A549 (cell line): ENCODE measurements around the gene GZMM. TPM values are rescaled to one million over a fixed set of nuclear protein-coding genes. Genes with fewer than 3 reads are reported as not detected.
A peak's percentile ranks its signal among the peaks of the same experiment; 100 is the strongest.

Experiments
- ATAC-seq, 2 experiments: fragments of 200-7000 bp in 1 of 2; fragments of >200 bp in 1 of 2; cut with Nextera tagmentation in 1 of 2; cut with Tn5 transposase in 1 of 2; 3 replicates each; pipeline versions ENCODE4 v1.8.0 to v1.9.1; 2018 to 2020; ENCODE audit warnings: mild to moderate bottlenecking in 1 of 2, moderate library complexity in 1 of 2
- CTCF ChIA-PET: fragments of 300-600 bp; sonication (Branson Sonifier 250); formaldehyde crosslinking; extraction: SDS; loops from one replicate; lab custom pipeline; 2021; ENCODE audit warnings: antibody characterized with exemption, inconsistent platforms; lab: Yijun Ruan, JAX
- POLR2A ChIA-PET: fragments of 350-600 bp; formaldehyde crosslinking; extraction: SDS; loops from one replicate; lab custom pipeline; 2021; ENCODE audit warnings: antibody characterized with exemption, inconsistent platforms; lab: Yijun Ruan, JAX
- DNase-seq, 2 experiments: peaks; one replicate each; pipeline versions ENCODE4 v3.0.0 to v3.0.0-alpha.2; 2011 to 2016; ENCODE audit warnings: low read depth in 1 of 2, low spot score in 1 of 2
- FAIRE-seq: peaks from 2 replicates; lab custom pipeline; 2011; peaks lifted over from hg19 to GRCh38; lab: Jason Lieb, UNC
- H3K27ac ChIP-seq, 2 experiments: fragments of >200 bp; sonication (Bioruptor Twin); formaldehyde crosslinking; 3 replicates each; pipeline ENCODE4 v1.5.1; 2016 to 2017
- H3K4me1 ChIP-seq: fragments of >200 bp; sonication (Bioruptor Twin); formaldehyde crosslinking; 3 replicates; pipeline ENCODE4 v1.6.1; 2016
- H3K4me2 ChIP-seq: fragments of >200 bp; sonication (Bioruptor Twin); formaldehyde crosslinking; 3 replicates; pipeline ENCODE4 v1.6.1; 2016
- H3K4me3 ChIP-seq: fragments of >200 bp; sonication (Bioruptor Twin); formaldehyde crosslinking; 3 replicates; pipeline ENCODE4 v1.5.1; 2016
- H3K9me3 ChIP-seq: fragments of >200 bp; sonication (Bioruptor Twin); formaldehyde crosslinking; 3 replicates; pipeline ENCODE4 v1.6.1; 2016
- CHD2 ChIP-seq: fragments of 150-350 bp; IDR thresholded peaks from 2 replicates; pipeline ENCODE4 v1.6.1; 2014; ENCODE audit warnings: low read length; ENCODE audit not compliant: partially characterized antibody
- EHMT2 ChIP-seq: fragments of 200-600 bp; sonication (generic); IDR thresholded peaks from 2 replicates; pipeline ENCODE4 v1.6.1; 2016; ENCODE audit warnings: antibody characterized with exemption, low read depth, mild to moderate bottlenecking, moderate library complexity
- JUN ChIP-seq, 2 experiments: fragments of >200 bp; sonication (Bioruptor Twin); formaldehyde crosslinking; IDR thresholded peaks; 2 replicates in 1 of 2; 3 replicates in 1 of 2; pipeline ENCODE4 v1.6.1; 2016 to 2017
- JUNB ChIP-seq: fragments of >200 bp; sonication (Bioruptor Twin); formaldehyde crosslinking; IDR thresholded peaks from 2 replicates; pipeline ENCODE4 v1.6.1; 2016
- MAZ ChIP-seq: fragments of 150-350 bp; IDR thresholded peaks from 2 replicates; pipeline ENCODE4 v1.6.1; 2014; ENCODE audit warnings: antibody characterized with exemption, low read depth, low read length, borderline replicate concordance
- NFE2L2 ChIP-seq: fragments of 150-350 bp; conservative IDR thresholded peaks from 2 replicates; pipeline ENCODE4 v1.6.1; 2014; ENCODE audit warnings: low read length
- NR3C1 ChIP-seq: fragments of >200 bp; sonication (Bioruptor Twin); formaldehyde crosslinking; IDR thresholded peaks from 3 replicates; pipeline ENCODE4 v1.6.1; 2017
- PHF8 ChIP-seq: fragments of 200-600 bp; sonication (generic); IDR thresholded peaks from 2 replicates; pipeline ENCODE4 v1.6.1; 2016; ENCODE audit warnings: low read depth, mild to moderate bottlenecking, antibody characterized with exemption, moderate library complexity, borderline replicate concordance
- POLR2A ChIP-seq: IDR thresholded peaks from 2 replicates; pipeline ENCODE4 v1.6.1; 2012; ENCODE audit warnings: mild to moderate bottlenecking, low read length
- POLR2AphosphoS2 ChIP-seq: conservative IDR thresholded peaks from 2 replicates; pipeline ENCODE4 v1.6.1; 2012; ENCODE audit warnings: low read length, improper control_type of control experiment, inconsistent platforms
- RAD21 ChIP-seq, 2 experiments: fragments of >200 bp in 1 of 2; sonication (Bioruptor Twin) in 1 of 2; formaldehyde crosslinking in 1 of 2; IDR thresholded peaks in 1 of 2; conservative IDR thresholded peaks in 1 of 2; 2 replicates in 1 of 2; 3 replicates in 1 of 2; pipeline ENCODE4 v1.6.1; 2012 to 2018; ENCODE audit warnings: inconsistent platforms in 1 of 2
- RARB ChIP-seq: fragments of 250-450 bp; sonication (Bioruptor Pico); IDR thresholded peaks from 2 replicates; pipeline ENCODE4 v1.8.0; 2021; ENCODE audit warnings: mild to moderate bottlenecking, moderate library complexity
- RCOR1 ChIP-seq: fragments of 150-350 bp; IDR thresholded peaks from 2 replicates; pipeline ENCODE4 v1.6.1; 2014; ENCODE audit warnings: antibody characterized with exemption, low read length, low read depth
- TP53 ChIP-seq: fragments of 250-450 bp; sonication (Bioruptor Pico); IDR thresholded peaks from 2 replicates; pipeline ENCODE4 v1.5.0; 2021; ENCODE audit warnings: mild to moderate bottlenecking, moderate library complexity
- ZNF302 ChIP-seq: fragments of 250-450 bp; sonication (Bioruptor Pico); IDR thresholded peaks from 2 replicates; pipeline ENCODE4 v1.9.0; 2021; ENCODE audit warnings: inconsistent platforms, mild to moderate bottlenecking, moderate library complexity
- WGBS: methylation state at CpG from one replicate; pipeline ENCODE4 v1.1.6; 2017; ENCODE audit errors: missing lambda C conversion rate; 5-methylcytosine and 5-hydroxymethylcytosine counted together
- polyA plus RNA-seq, 4 experiments: library from polyadenylated mRNA; depleted of rRNA in 3 of 4; stranded (reverse); fragments of >200 nt; fragmentation: RNase III in 1 of 4; extraction: RNeasy Plus Mini Kit Qiagen cat#74134 plus additional on column Dnase treatment in 1 of 4; gene quantifications; 2 replicates in 3 of 4; 3 replicates in 1 of 4; pipeline ENCODE4 v1.2.3, GENCODE V29; 2011 to 2017
- TF ChIP-seq, protein P1 (sequence below): fragments of >200 bp; sonication (Bioruptor Twin); formaldehyde crosslinking; IDR thresholded peaks from 2 replicates; pipeline ENCODE4 v1.6.1; 2016
- TF ChIP-seq, protein P2 (sequence below): IDR thresholded peaks from 2 replicates; pipeline ENCODE4 v1.6.1; 2012; ENCODE audit warnings: low read depth, borderline replicate concordance
- TF ChIP-seq, protein P3 (sequence below): fragments of >200 bp; sonication (Bioruptor Twin); formaldehyde crosslinking; IDR thresholded peaks from 3 replicates; pipeline ENCODE4 v1.6.1; 2016
- TF ChIP-seq, protein P4 (sequence below): fragments of 250-450 bp; sonication (Bioruptor Pico); IDR thresholded peaks from 2 replicates; pipeline ENCODE4 v1.5.0; 2020; ENCODE audit warnings: low read depth, mild to moderate bottlenecking, moderate library complexity

Gene GZMM
- polyA plus RNA-seq, 2 of the 4 experiments (the other 2 are of a cell fraction) = not detected

DNA sequence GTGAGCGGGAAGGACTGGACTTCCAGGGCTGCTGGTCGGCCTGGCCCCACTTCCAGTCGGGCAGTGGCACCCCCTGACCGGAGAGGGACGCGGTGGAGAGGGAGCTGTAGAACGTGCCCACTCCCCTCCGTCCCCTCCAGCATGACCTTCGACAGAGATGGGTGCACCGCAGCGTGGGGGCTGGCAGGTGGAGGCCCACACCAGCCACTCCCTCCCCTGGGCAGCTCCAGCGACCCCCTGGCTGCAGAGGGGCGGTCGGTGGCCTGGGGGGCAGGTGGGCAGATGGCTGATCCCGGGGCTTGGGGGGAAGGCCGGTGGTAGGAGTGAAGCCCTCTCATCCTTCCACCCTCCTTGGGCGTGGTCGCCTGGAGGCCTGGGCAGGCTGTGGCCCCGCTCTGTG is 48.2 kb downstream of the GZMM start:
- CTCF ChIA-PET = interaction anchor here (2.6 kb wide), 1 partner anchor 7 kb away, joined by 11 read pairs; no protein-coding TSS in a partner anchor
- ATAC-seq = no peak

DNA sequence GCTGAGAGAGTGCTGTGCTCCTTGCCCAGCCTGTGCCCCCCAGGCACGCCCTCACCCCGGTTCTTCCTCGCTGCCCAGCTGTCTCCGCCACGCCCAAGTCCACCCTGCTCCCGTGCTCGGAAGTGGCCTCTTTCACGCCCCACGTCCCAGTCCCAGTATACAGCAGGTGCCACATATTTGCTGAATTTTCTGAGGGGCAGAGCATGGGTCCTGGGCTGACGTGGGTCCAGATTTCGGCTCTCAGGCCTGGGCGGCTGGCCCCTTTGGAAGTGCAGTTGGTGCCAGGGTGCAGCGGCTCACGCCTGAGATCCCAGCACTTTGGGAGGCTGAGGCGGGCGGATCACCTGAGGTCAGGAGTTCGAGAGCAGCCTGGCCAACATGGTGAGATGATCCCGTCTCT is 49.2 kb downstream of the GZMM start:
- no peak for FAIRE-seq
- 83% methylated on average over 14 of the region's 18 CpGs for WGBS

More for the DNA sequence above, 48.2 kb downstream of the GZMM start:
- no peak overlapping the region for H3K27ac ChIP-seq
- H3K4me2 ChIP-seq = peak overlapping the region; percentile 89; the same call in 1 of the 3 replicates
- H3K9me3 ChIP-seq = no peaks in the 10 kb centered on the region
- TF ChIP-seq, protein P1, sequence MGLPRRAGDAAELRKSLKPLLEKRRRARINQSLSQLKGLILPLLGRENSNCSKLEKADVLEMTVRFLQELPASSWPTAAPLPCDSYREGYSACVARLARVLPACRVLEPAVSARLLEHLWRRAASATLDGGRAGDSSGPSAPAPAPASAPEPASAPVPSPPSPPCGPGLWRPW = no peak
- TF ChIP-seq MAZ (no peak), POLR2A (no peak), ZNF302 (CRISPR knock-in tag) (no peak), JUNB (no peak)
- TF ChIP-seq, protein P2, sequence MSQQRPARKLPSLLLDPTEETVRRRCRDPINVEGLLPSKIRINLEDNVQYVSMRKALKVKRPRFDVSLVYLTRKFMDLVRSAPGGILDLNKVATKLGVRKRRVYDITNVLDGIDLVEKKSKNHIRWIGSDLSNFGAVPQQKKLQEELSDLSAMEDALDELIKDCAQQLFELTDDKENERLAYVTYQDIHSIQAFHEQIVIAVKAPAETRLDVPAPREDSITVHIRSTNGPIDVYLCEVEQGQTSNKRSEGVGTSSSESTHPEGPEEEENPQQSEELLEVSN = no peak
- POLR2A ChIA-PET = no interaction called here
- no peak for DNase-seq
- peaks cover 34% of the 10 kb centered on the region for H3K4me1 ChIP-seq
- no peak for FAIRE-seq
- WGBS = 93% methylated on average over 16 of the region's 19 CpGs
- no peak overlapping the region for H3K4me3 ChIP-seq

DNA sequence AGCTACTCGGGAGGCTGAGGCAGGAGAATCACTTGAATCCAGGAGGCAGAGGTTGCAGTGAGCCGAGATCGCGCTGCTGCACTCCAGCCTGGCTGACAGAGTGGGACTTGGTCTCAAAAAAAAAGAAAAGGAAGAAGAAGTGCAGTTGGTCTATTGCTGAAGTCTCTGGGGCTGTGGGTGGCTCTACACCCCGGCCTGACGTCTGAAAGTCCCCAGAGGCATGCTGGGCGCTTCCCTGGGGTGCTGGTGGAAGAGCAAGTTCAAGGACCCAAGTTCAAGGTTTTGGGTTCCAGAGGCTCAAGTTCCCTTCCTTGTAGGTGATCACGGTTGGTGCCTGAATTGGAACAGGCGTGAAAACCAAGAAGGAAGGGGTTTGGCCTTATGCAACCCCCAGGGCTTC is 49.7 kb downstream of the GZMM start:
- CTCF ChIA-PET = interaction anchor here (2.6 kb wide), 1 partner anchor 9 kb away, joined by 11 read pairs; no protein-coding TSS in a partner anchor
- no peak overlapping the region for H3K4me3 ChIP-seq

More for the DNA sequence above, 49.2 kb downstream of the GZMM start:
- ATAC-seq = no peak
- Histone ChIP-seq H3K27ac (no peak overlapping the region), H3K9me3 (no peaks in the 10 kb centered on the region), H3K4me2 (no peak overlapping the region), H3K4me1 (peaks cover 24% of the 10 kb centered on the region), H3K4me3 (no peak overlapping the region)
- ChIA-PET POLR2A (no interaction called here), CTCF (interaction anchor here (2.6 kb wide), 1 partner anchor 8 kb away, joined by 11 read pairs; no protein-coding TSS in a partner anchor)
- TF ChIP-seq EHMT2 (no peak), NR3C1 (no peak), RARB (CRISPR knock-in tag) (no peak), RAD21 (conservative IDR thresholded peaks at IDR 0.05 in 1 of 2, IDR thresholded peaks at IDR 0.05 in 1 of 2) (no peak), POLR2AphosphoS2 (no peak), PHF8 (no peak), JUN (IDR thresholded peaks at IDR 0.05) (no peak), CHD2 (no peak), RCOR1 (no peak)
- TF ChIP-seq, protein P3, sequence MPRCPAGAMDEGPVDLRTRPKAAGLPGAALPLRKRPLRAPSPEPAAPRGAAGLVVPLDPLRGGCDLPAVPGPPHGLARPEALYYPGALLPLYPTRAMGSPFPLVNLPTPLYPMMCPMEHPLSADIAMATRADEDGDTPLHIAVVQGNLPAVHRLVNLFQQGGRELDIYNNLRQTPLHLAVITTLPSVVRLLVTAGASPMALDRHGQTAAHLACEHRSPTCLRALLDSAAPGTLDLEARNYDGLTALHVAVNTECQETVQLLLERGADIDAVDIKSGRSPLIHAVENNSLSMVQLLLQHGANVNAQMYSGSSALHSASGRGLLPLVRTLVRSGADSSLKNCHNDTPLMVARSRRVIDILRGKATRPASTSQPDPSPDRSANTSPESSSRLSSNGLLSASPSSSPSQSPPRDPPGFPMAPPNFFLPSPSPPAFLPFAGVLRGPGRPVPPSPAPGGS = no peak
- TF ChIP-seq, protein P4, sequence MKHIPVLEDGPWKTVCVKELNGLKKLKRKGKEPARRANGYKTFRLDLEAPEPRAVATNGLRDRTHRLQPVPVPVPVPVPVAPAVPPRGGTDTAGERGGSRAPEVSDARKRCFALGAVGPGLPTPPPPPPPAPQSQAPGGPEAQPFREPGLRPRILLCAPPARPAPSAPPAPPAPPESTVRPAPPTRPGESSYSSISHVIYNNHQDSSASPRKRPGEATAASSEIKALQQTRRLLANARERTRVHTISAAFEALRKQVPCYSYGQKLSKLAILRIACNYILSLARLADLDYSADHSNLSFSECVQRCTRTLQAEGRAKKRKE (CRISPR knock-in tag) = no peak
- no peak for DNase-seq

More for the DNA sequence above, 49.7 kb downstream of the GZMM start:
- WGBS = 69% methylated on average over 8 of the region's 9 CpGs
- no peak for TF ChIP-seq TP53 (CRISPR knock-in tag)
- no peak for TF ChIP-seq NFE2L2
- TF ChIP-seq RCOR1 = no peak
- FAIRE-seq (no peak), DNase-seq (no peak), ATAC-seq (no peak)
- POLR2A ChIA-PET = no interaction called here
- Histone ChIP-seq H3K4me1 (peaks cover 21% of the 10 kb centered on the region), H3K4me2 (no peak overlapping the region), H3K27ac (no peak overlapping the region), H3K9me3 (no peaks in the 10 kb centered on the region)
